HCT116 (cell line): Measurements from ENCODE around the gene TRIM56. TPM values are rescaled to one million over a fixed set of nuclear protein-coding genes. Genes with fewer than 3 reads are reported as not detected.

Experiments used
- ATAC-seq: fragments of 200-7000 bp; cut with Tn5 transposase; 2 replicates; pipeline ENCODE4 v1.9.1; 2020; ENCODE audit warnings: mild to moderate bottlenecking, moderate library complexity
- BruUV-seq: library from RNA; stranded (reverse); fragments of 400-500 nt; replicated peaks from 2 replicates; lab custom pipeline; 2021; lab: Mats Ljungman, UMichigan
- CTCF ChIA-PET: fragments of 300-600 bp; sonication (Branson Sonifier 250); formaldehyde crosslinking; loops from one replicate; lab custom pipeline; 2021; ENCODE audit warnings: antibody characterized with exemption; lab: Charles Lee
- POLR2A ChIA-PET: fragments of 300-600, 350-600 bp; sonication (Branson Sonifier 250); formaldehyde crosslinking; loops from one replicate; lab custom pipeline; 2021; ENCODE audit warnings: antibody characterized with exemption; lab: Charles Lee
- RAD21 ChIA-PET, 2 experiments: fragments of 300-600 bp; sonication (Branson Sonifier 250); formaldehyde crosslinking; loops; one replicate each; lab custom pipeline; 2023; ENCODE audit warnings: low total read pairs in 2 of 2; ENCODE audit not compliant: uncharacterized antibody in 2 of 2, unreplicated experiment in 2 of 2, low non-redundant PET in 1 of 2; lab: Charles Lee
- DNase-seq: peaks from one replicate; pipeline ENCODE4 v3.0.0-alpha.2; 2010; ENCODE audit warnings: low read depth, low spot score
- H2AFZ ChIP-seq: fragments of 200-600 bp; shearing (Covaris generic), sonication (generic); 2 replicates; pipeline ENCODE4 v1.6.1; 2017; ENCODE audit warnings: low read depth, mixed run types, mixed read lengths, antibody characterized with exemption, low read length; ENCODE audit not compliant: poor library complexity, severe bottlenecking
- H3K27ac ChIP-seq: 2 replicates; pipeline ENCODE4 v1.5.1; 2012; ENCODE audit warnings: low read depth, low read length
- H3K27me3 ChIP-seq: fragments of 200-600 bp; sonication (generic); 2 replicates; pipeline ENCODE4 v1.6.1; 2016; ENCODE audit warnings: mixed run types, low read length, mixed read lengths; ENCODE audit not compliant: insufficient read depth
- H3K36me3 ChIP-seq, 2 experiments: fragments of 200-500 bp in 1 of 2; fragments of 200-600 bp in 1 of 2; sonication (Bioruptor generic) in 1 of 2; sonication (generic) in 1 of 2; 2 replicates each; pipeline versions ENCODE4 v1.5.1 to v1.6.1; 2014 to 2016; ENCODE audit warnings: low read length in 2 of 2, inconsistent platforms in 1 of 2, mixed read lengths in 1 of 2, mixed run types in 1 of 2; ENCODE audit not compliant: insufficient read depth in 2 of 2, control insufficient read depth in 1 of 2
- H3K4me1 ChIP-seq, 2 experiments: fragments of 200-600 bp in 1 of 2; sonication (generic) in 1 of 2; 2 replicates each; pipeline versions ENCODE4 v1.5.1 to v1.6.1; 2012 to 2017; ENCODE audit warnings: low read length in 2 of 2, inconsistent platforms in 1 of 2, mild to moderate bottlenecking in 1 of 2, mixed read lengths in 1 of 2, mixed run types in 1 of 2, moderate library complexity in 1 of 2; ENCODE audit not compliant: insufficient read depth in 2 of 2, control insufficient read depth in 1 of 2
- H3K4me2 ChIP-seq: fragments of 200-600 bp; sonication (generic); 2 replicates; pipeline ENCODE4 v1.6.1; 2017; ENCODE audit warnings: mixed run types, low read length, mixed read lengths
- H3K4me3 ChIP-seq, 2 experiments: fragments of 200-600 bp in 1 of 2; sonication (generic) in 1 of 2; replicated peaks in 1 of 2; 2 replicates each; pipeline ENCODE4 v1.5.1; 2011 to 2016; ENCODE audit warnings: low read length in 2 of 2, control low read depth in 1 of 2, low read depth in 1 of 2, mild to moderate bottlenecking in 1 of 2, mixed read lengths in 1 of 2, mixed run types in 1 of 2
- H3K79me2 ChIP-seq: fragments of 200-600 bp; sonication (generic); 2 replicates; pipeline ENCODE4 v1.6.1; 2017; ENCODE audit warnings: mild to moderate bottlenecking, mixed run types, low read length, moderate library complexity, mixed read lengths; ENCODE audit not compliant: insufficient read depth
- H3K9ac ChIP-seq: fragments of 200-600 bp; sonication (generic); 2 replicates; pipeline ENCODE4 v1.6.1; 2016; ENCODE audit warnings: low read length, mixed read lengths
- H3K9me2 ChIP-seq: fragments of 200-600 bp; sonication (generic), shearing (Covaris generic); 2 replicates; pipeline ENCODE4 v1.6.1; 2017; ENCODE audit warnings: mixed run types, mild to moderate bottlenecking, moderate library complexity; ENCODE audit not compliant: insufficient read depth
- H3K9me3 ChIP-seq, 2 experiments: fragments of 200-500 bp in 1 of 2; fragments of 200-600 bp in 1 of 2; sonication (Bioruptor generic) in 1 of 2; sonication (generic) in 1 of 2; 2 replicates each; pipeline ENCODE4 v1.6.1; 2014 to 2017; ENCODE audit warnings: low read length in 2 of 2, mixed read lengths in 2 of 2, inconsistent platforms in 1 of 2, low read depth in 1 of 2, mild to moderate bottlenecking in 1 of 2, mixed run types in 1 of 2, moderate library complexity in 1 of 2; ENCODE audit not compliant: control insufficient read depth in 1 of 2, insufficient read depth in 1 of 2
- H4K20me1 ChIP-seq: fragments of 200-600 bp; sonication (generic), shearing (Covaris generic); 2 replicates; pipeline ENCODE4 v1.6.1; 2017; ENCODE audit warnings: mixed run types, mild to moderate bottlenecking, moderate library complexity; ENCODE audit not compliant: insufficient read depth
- ATF3 ChIP-seq: IDR thresholded peaks from 2 replicates; pipeline ENCODE4 v1.6.1; 2012
- CBX3 ChIP-seq: IDR thresholded peaks from 2 replicates; pipeline ENCODE4 v1.6.1; 2012; ENCODE audit warnings: low read depth
- CEBPB ChIP-seq: IDR thresholded peaks from 2 replicates; pipeline ENCODE4 v1.6.1; 2012; ENCODE audit warnings: low read depth
- CTCF ChIP-seq, 3 experiments: fragments of 200-600 bp in 1 of 3; sonication (generic) in 1 of 3; IDR thresholded peaks in 2 of 3; conservative IDR thresholded peaks in 1 of 3; 2 replicates each; pipeline ENCODE4 v1.5.1; 2012 to 2017; ENCODE audit warnings: low read depth in 2 of 3, low read length in 2 of 3, antibody characterized with exemption in 1 of 3, borderline replicate concordance in 1 of 3, control low read depth in 1 of 3, mild to moderate bottlenecking in 1 of 3, mixed read lengths in 1 of 3, mixed run types in 1 of 3, moderate library complexity in 1 of 3; ENCODE audit not compliant: insufficient read depth in 1 of 3
- EGR1 ChIP-seq: IDR thresholded peaks from 2 replicates; pipeline ENCODE4 v1.6.1; 2012; ENCODE audit warnings: low read depth
- ELF1 ChIP-seq: IDR thresholded peaks from 2 replicates; pipeline ENCODE4 v1.6.1; 2012; ENCODE audit warnings: low read depth, borderline replicate concordance
- POLR2A ChIP-seq: IDR thresholded peaks from 2 replicates; pipeline ENCODE4 v1.7.0; 2011; ENCODE audit warnings: borderline replicate concordance; ENCODE audit not compliant: insufficient read depth, insufficient read length; ENCODE audit errors: extremely low read depth
- POLR2AphosphoS5 ChIP-seq: IDR thresholded peaks from 2 replicates; pipeline ENCODE4 v1.6.1; 2011; ENCODE audit warnings: mild to moderate bottlenecking, low read depth, low read length, moderate library complexity
- RAD21 ChIP-seq: IDR thresholded peaks from 2 replicates; pipeline ENCODE4 v1.6.1; 2012; ENCODE audit warnings: low read depth, mild to moderate bottlenecking
- SP1 ChIP-seq: IDR thresholded peaks from 2 replicates; pipeline ENCODE4 v1.6.1; 2012; ENCODE audit warnings: low read depth
- SRF ChIP-seq: IDR thresholded peaks from 2 replicates; pipeline ENCODE4 v1.6.1; 2012; ENCODE audit warnings: low read depth
- intact Hi-C: fragments of 100-400 bp; cut with micrococcal nuclease; formaldehyde crosslinking; loops from 2 replicates; pipeline ENCODE4 v1.10.0; 2022
- total RNA-seq: library from RNA; stranded (reverse); gene quantifications from one replicate; pipeline ENCODE4 v1.2.1, GENCODE V29; 2021; ENCODE audit not compliant: unreplicated experiment

The TRIM56 gene
- total RNA-seq, 1 experiment from 2014 or later, result 25.9 TPM

GRCh38 chr7:101094376-101094775 lies 9.1 kb downstream of the TRIM56 start:
- Histone ChIP-seq H3K27ac (no peak overlapping the region), H3K4me1 (peaks cover 11 to 49% of the 10 kb centered on the region in 2 experiments), H4K20me1 (no peaks in the 10 kb centered on the region), H3K9me2 (no peaks in the 10 kb centered on the region), H3K4me3 (no peak overlapping the region), H2AFZ (no peak overlapping the region), H3K9me3 (no peaks in the 10 kb centered on the region), H3K79me2 (no peaks in the 10 kb centered on the region), H3K36me3 (no peaks in the 10 kb centered on the region), H3K9ac (peak overlapping the region; percentile 11), H3K27me3 (no peaks in the 10 kb centered on the region), H3K4me2 (peak overlapping the region; percentile 39)
- DNase-seq (no peak), ATAC-seq (peak; percentile 62)
- BruUV-seq, result no TSS peak
- ChIA-PET RAD21 (interaction anchor here in 1 of 2 experiments (0.6 kb wide), 2 partner anchors 29 to 374 kb away, joined by 4 to 5 read pairs; no protein-coding TSS in a partner anchor), CTCF (interaction anchor here (0.8 to 2.0 kb wide), 12 partner anchors 9 to 219 kb away, joined by 3 to 14 read pairs (median 5); partner anchors contain the start of genes SERPINE1, SRRT and TRIM56), POLR2A (interaction anchor here (0.7 to 1.4 kb wide), 4 partner anchors 23 to 65 kb away, joined by 3 to 4 read pairs (median 4); partner anchors contain the start of gene SERPINE1)
- TF ChIP-seq CBX3, result no peak
- no peak for TF ChIP-seq POLR2A
- no peak for TF ChIP-seq CEBPB
- no peak for TF ChIP-seq ATF3
- TF ChIP-seq POLR2AphosphoS5, result no peak
- TF ChIP-seq SP1, result no peak
- TF ChIP-seq ELF1, result no peak
- TF ChIP-seq EGR1, result no peak
- TF ChIP-seq SRF, result no peak
- intact Hi-C loops, result loop anchor here (1.0 kb wide), 1 partner anchor 44 kb away; no protein-coding TSS in a partner anchor

- no peaks in the 10 kb centered on the region for H3K79me2 ChIP-seq
- no peaks in the 10 kb centered on the region for H4K20me1 ChIP-seq
- RAD21 ChIA-PET, result interaction anchor here in 1 of 2 experiments (0.6 kb wide), 2 partner anchors 28 to 374 kb away, joined by 4 to 5 read pairs; no protein-coding TSS in a partner anchor
- H3K27ac ChIP-seq, result no peak overlapping the region
- no peaks in the 10 kb centered on the region for H3K9me3 ChIP-seq
- no peaks in the 10 kb centered on the region for H3K27me3 ChIP-seq
- DNase-seq (no peak), ATAC-seq (peak; percentile 77)
- peak overlapping the region; percentile 11; the same call in 1 of the 2 replicates for H3K9ac ChIP-seq
- POLR2A ChIA-PET, result interaction anchor here (0.7 to 1.4 kb wide), 5 partner anchors 8 to 65 kb away, joined by 3 to 4 read pairs (median 3); partner anchors contain the start of gene SERPINE1
- peak overlapping the region; percentile 39 for H3K4me2 ChIP-seq
- BruUV-seq, result no TSS peak
- H3K36me3 ChIP-seq, result no peaks in the 10 kb centered on the region
- CTCF ChIA-PET, result interaction anchor here (0.8 to 2.0 kb wide), 13 partner anchors 9 to 220 kb away, joined by 3 to 14 read pairs (median 5); partner anchors contain the start of genes SERPINE1, SRRT and TRIM56
- peak; percentile 30 for TF ChIP-seq POLR2AphosphoS5
- TF ChIP-seq CTCF (IDR thresholded peaks at IDR 0.05 in 2 of 3, conservative IDR thresholded peaks at IDR 0.05 in 1 of 3; ENCODE audit: borderline replicate concordance in 1 of 3, insufficient read depth in 1 of 3, low read depth in 2 of 3, low read length in 2 of 3), result peak in 2 of 3 experiments; percentile 83 to 89; a peak in 4 of 6 replicates
- TF ChIP-seq RAD21, result no peak
- peaks cover 16 to 54% of the 10 kb centered on the region in 2 experiments for H3K4me1 ChIP-seq
- H2AFZ ChIP-seq, result no peak overlapping the region
- H3K9me2 ChIP-seq, result no peaks in the 10 kb centered on the region
- intact Hi-C loops, result loop anchor here (1.0 kb wide), 1 partner anchor 43 kb away; no protein-coding TSS in a partner anchor
- no peak overlapping the region for H3K4me3 ChIP-seq
Measured at GRCh38 chr7:101094791-101095375, 9.6 kb downstream of the TRIM56 start.
